IMR-90 (cell line): ENCODE data around the gene IL6. TPM values are rescaled to one million over a fixed set of nuclear protein-coding genes. Genes with fewer than 3 reads are reported as not detected.

ENCODE experiments used
- ATAC-seq: fragments of 200-7000 bp; cut with Tn5 transposase; 2 replicates; pipeline ENCODE4 v1.9.1; 2020; ENCODE audit warnings: low read depth, mild to moderate bottlenecking, moderate library complexity
- BruUV-seq: library from RNA; stranded (reverse); fragments of 400-500 nt; replicated peaks from 2 replicates; lab custom pipeline; 2021; lab: Mats Ljungman, UMichigan
- CTCF ChIA-PET: fragments of 300-600 bp; formaldehyde crosslinking; extraction: SDS; loops from one replicate; lab custom pipeline; 2021; ENCODE audit warnings: antibody characterized with exemption; lab: Yijun Ruan, JAX
- POLR2A ChIA-PET: fragments of 300-600 bp; sonication (Branson Sonifier 250); formaldehyde crosslinking; loops from one replicate; lab custom pipeline; 2022; ENCODE audit warnings: antibody characterized with exemption; ENCODE audit not compliant: unreplicated experiment; lab: Charles Lee
- DNase-seq: peaks from one replicate; pipeline ENCODE4 v3.0.0; 2013
- H2AFZ ChIP-seq: replicated peaks from 2 replicates; pipeline ENCODE3; 2013; ENCODE audit warnings: low read length, mild to moderate bottlenecking; ENCODE audit not compliant: poor library complexity
- H2AK5ac ChIP-seq: 2 replicates; pipeline ENCODE4 v1.6.1; 2013; ENCODE audit warnings: low read depth, low read length, inconsistent platforms
- H2AK9ac ChIP-seq: replicated peaks from 2 replicates; pipeline ENCODE3; 2013; ENCODE audit warnings: mild to moderate bottlenecking, low read depth, low read length, moderate library complexity; ENCODE audit not compliant: poor library complexity
- H2BK120ac ChIP-seq: 2 replicates; pipeline ENCODE4 v1.6.1; 2013; ENCODE audit warnings: low read depth, low read length, inconsistent platforms
- H2BK15ac ChIP-seq: 3 replicates; pipeline ENCODE4 v1.6.1; 2013; ENCODE audit warnings: low read depth, low read length, inconsistent platforms
- H2BK20ac ChIP-seq: 2 replicates; pipeline ENCODE4 v1.6.1; 2013; ENCODE audit warnings: low read depth, mild to moderate bottlenecking, inconsistent platforms, low read length, moderate library complexity
- H2BK5ac ChIP-seq: 2 replicates; pipeline ENCODE4 v1.6.1; 2013; ENCODE audit warnings: mild to moderate bottlenecking, low read depth, low read length, inconsistent platforms; ENCODE audit not compliant: poor library complexity, severe bottlenecking
- H3K14ac ChIP-seq: replicated peaks from 2 replicates; pipeline ENCODE4 v1.6.1; 2013; ENCODE audit warnings: low read depth, low read length, inconsistent platforms
- H3K18ac ChIP-seq: 2 replicates; pipeline ENCODE4 v1.6.1; 2013; ENCODE audit warnings: low read depth, low read length, control low read depth
- H3K23ac ChIP-seq: 2 replicates; pipeline ENCODE4 v1.6.1; 2013; ENCODE audit warnings: low read depth, low read length, inconsistent platforms
- H3K27ac ChIP-seq: 2 replicates; pipeline ENCODE4 v1.5.1; 2013; ENCODE audit warnings: mild to moderate bottlenecking, control low read depth, low read length; ENCODE audit not compliant: insufficient read depth
- H3K27me3 ChIP-seq: 2 replicates; pipeline ENCODE4 v1.6.1; 2013; ENCODE audit warnings: low read length; ENCODE audit not compliant: control insufficient read depth, insufficient read depth
- H3K36me3 ChIP-seq: 2 replicates; pipeline ENCODE4 v1.6.1; 2013; ENCODE audit warnings: low read length, mixed read lengths; ENCODE audit not compliant: control insufficient read depth, insufficient read depth
- H3K4ac ChIP-seq: 2 replicates; pipeline ENCODE4 v1.6.1; 2013; ENCODE audit warnings: low read depth, low read length, inconsistent platforms
- H3K4me1 ChIP-seq: 2 replicates; pipeline ENCODE4 v1.6.1; 2013; ENCODE audit warnings: low read length, mixed read lengths; ENCODE audit not compliant: control insufficient read depth, insufficient read depth
- H3K4me2 ChIP-seq: 2 replicates; pipeline ENCODE4 v1.6.1; 2013; ENCODE audit warnings: low read depth, mild to moderate bottlenecking, control low read depth, low read length, moderate library complexity
- H3K4me3 ChIP-seq: 2 replicates; pipeline ENCODE4 v1.5.1; 2013; ENCODE audit warnings: low read depth, mild to moderate bottlenecking, control low read depth, low read length, moderate library complexity; ENCODE audit not compliant: insufficient read depth
- H3K56ac ChIP-seq: 2 replicates; pipeline ENCODE4 v1.6.1; 2013; ENCODE audit warnings: low read length, inconsistent platforms; ENCODE audit not compliant: insufficient read depth; ENCODE audit errors: extremely low read depth
- H3K79me1 ChIP-seq, 2 experiments: 2 replicates each; pipeline ENCODE4 v1.6.1; 2013; ENCODE audit warnings: low read length in 2 of 2, inconsistent platforms in 1 of 2, low read depth in 1 of 2
- H3K9ac ChIP-seq: 2 replicates; pipeline ENCODE4 v1.6.1; 2013; ENCODE audit warnings: low read depth, low read length, control low read depth
- H3K9me1 ChIP-seq: 2 replicates; pipeline ENCODE4 v1.6.1; 2013; ENCODE audit warnings: low read length, inconsistent platforms; ENCODE audit not compliant: insufficient read depth
- H3K9me3 ChIP-seq: 2 replicates; pipeline ENCODE4 v1.6.1; 2013; ENCODE audit warnings: low read length; ENCODE audit not compliant: control insufficient read depth, insufficient read depth
- H4K20me1 ChIP-seq: 2 replicates; pipeline ENCODE4 v1.6.1; 2013; ENCODE audit warnings: low read length, inconsistent platforms; ENCODE audit not compliant: insufficient read depth
- H4K5ac ChIP-seq: 2 replicates; pipeline ENCODE4 v1.6.1; 2013; ENCODE audit warnings: mild to moderate bottlenecking, low read depth, low read length, control low read depth
- H4K8ac ChIP-seq, 2 experiments: 2 replicates each; pipeline ENCODE4 v1.6.1; 2013; ENCODE audit warnings: low read depth in 2 of 2, low read length in 2 of 2, control low read depth in 1 of 2, inconsistent platforms in 1 of 2
- H4K91ac ChIP-seq: 2 replicates; pipeline ENCODE4 v1.6.1; 2013; ENCODE audit warnings: low read depth, low read length, inconsistent platforms; ENCODE audit not compliant: insufficient read depth
- BHLHE40 ChIP-seq: fragments of 150-350 bp; IDR thresholded peaks from 2 replicates; pipeline ENCODE4 v1.6.1; 2016; ENCODE audit warnings: mild to moderate bottlenecking, low read depth, low read length
- MAFK ChIP-seq: IDR thresholded peaks from 2 replicates; pipeline ENCODE4 v1.6.1; 2012; ENCODE audit warnings: low read depth, low read length, improper control_type of control experiment
- RAD21 ChIP-seq: IDR thresholded peaks from 2 replicates; pipeline ENCODE4 v1.6.1; 2012; ENCODE audit warnings: low read length, improper control_type of control experiment
- RCOR1 ChIP-seq: IDR thresholded peaks from 2 replicates; pipeline ENCODE4 v1.6.1; 2012; ENCODE audit warnings: mild to moderate bottlenecking, low read length, improper control_type of control experiment; ENCODE audit not compliant: insufficient replicate concordance
- WGBS, 2 experiments: methylation state at CpG; one replicate each; pipeline versions ENCODE4 v1.1.5 to v1.1.7; 2013; ENCODE audit warnings: missing lambda C conversion rate in 2 of 2; ENCODE audit not compliant: insufficient read length in 1 of 2; ENCODE audit errors: extremely low coverage in 2 of 2; 5-methylcytosine and 5-hydroxymethylcytosine counted together
- dilution Hi-C: fragments of 300-500 bp; cut with HindIII; formaldehyde crosslinking; loops from one replicate; pipeline ENCODE4 v1.14.3; 2018; ENCODE audit warnings: low sequenced_read_pairs; ENCODE audit not compliant: unreplicated experiment
- in situ Hi-C: fragments of 300-500 bp; cut with MboI; formaldehyde crosslinking; loops from 3 replicates; pipeline ENCODE4 v1.14.3; 2019; ENCODE audit warnings: low sequenced_read_pairs, inconsistent platforms, mixed read lengths
- intact Hi-C: fragments of 100-400 bp; cut with micrococcal nuclease; formaldehyde crosslinking; loops from 2 replicates; pipeline ENCODE4 v1.10.0; 2022
- polyA plus RNA-seq, 3 experiments: library from polyadenylated mRNA; depleted of rRNA; stranded (reverse); fragments of >200 nt; gene quantifications; 2 replicates each; pipeline ENCODE4 v1.2.3, GENCODE V29; 2012; ENCODE audit warnings: low replicate concordance in 1 of 3
- total RNA-seq: library from RNA; depleted of rRNA; stranded (reverse); fragments of >200 nt; gene quantifications from 2 replicates; pipeline ENCODE4 v1.2.3, GENCODE V29; 2012

Gene IL6
- total and polyA plus RNA-seq, 2 of the 4 experiments (the other 2 are of a cell fraction) = 15.2 to 50.8 TPM

DNA sequence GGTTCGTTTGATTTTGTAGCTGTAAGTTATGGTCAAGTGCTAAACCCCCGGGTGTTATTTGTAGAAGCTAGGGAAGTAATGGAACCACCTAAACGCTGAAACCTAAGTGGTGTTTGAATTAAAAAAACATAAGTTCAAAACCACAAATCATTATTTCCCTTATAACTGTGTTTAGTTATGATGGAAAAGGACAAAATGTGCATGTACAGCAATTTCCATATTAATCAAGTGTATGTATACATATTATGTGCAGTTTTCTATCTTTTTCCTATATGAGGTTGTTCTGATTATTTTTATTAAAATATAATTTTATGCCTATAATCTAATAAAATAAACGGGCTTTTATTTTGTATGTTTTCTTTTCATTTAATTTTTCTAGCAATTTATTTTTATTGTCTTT is 45.9 kb downstream of the IL6 start:
- H2BK15ac ChIP-seq = no peak overlapping the region
- H3K4me1 ChIP-seq = no peaks in the 10 kb centered on the region
- H3K18ac ChIP-seq = no peak overlapping the region
- H4K91ac ChIP-seq = no peak overlapping the region
- no peak overlapping the region for H3K4ac ChIP-seq
- no peak overlapping the region for H3K4me2 ChIP-seq
- H3K79me1 ChIP-seq = no peaks in the 10 kb centered on the region
- ATAC-seq = no peak
- no peak overlapping the region for H3K4me3 ChIP-seq
- ChIA-PET POLR2A (no interaction called here), CTCF (interaction anchor here (1.5 kb wide), 1 partner anchor 10 kb away, joined by 7 read pairs; no protein-coding TSS in a partner anchor)
- H3K9me3 ChIP-seq = no peaks in the 10 kb centered on the region
- dilution Hi-C loops (no loop called here), in situ Hi-C loops (no loop called here), intact Hi-C loops (no loop called here)
- no TSS peak for BruUV-seq
- TF ChIP-seq RAD21 (no peak), BHLHE40 (no peak), RCOR1 (no peak), MAFK (0 out of 2 replicates have a peak, but pooled peaks have one; percentile 4)
- H2AFZ ChIP-seq = no peak overlapping the region
- H2BK5ac ChIP-seq = no peak overlapping the region
- H3K14ac ChIP-seq = no peak overlapping the region
- H4K20me1 ChIP-seq = no peaks in the 10 kb centered on the region
- no peak overlapping the region for H4K5ac ChIP-seq
- no peak overlapping the region for H3K27ac ChIP-seq
- no peaks in the 10 kb centered on the region for H3K27me3 ChIP-seq
- no peaks in the 10 kb centered on the region for H3K36me3 ChIP-seq
- H3K23ac ChIP-seq = no peak overlapping the region
- no peak overlapping the region for H2BK120ac ChIP-seq
- H4K8ac ChIP-seq = no peak overlapping the region
- no peak overlapping the region for H2BK20ac ChIP-seq
- H3K9me1 ChIP-seq = no peaks in the 10 kb centered on the region; the same call in 1 of the 2 replicates
- no peak overlapping the region for H2AK9ac ChIP-seq
- no peak overlapping the region for H3K56ac ChIP-seq
- no peak overlapping the region for H2AK5ac ChIP-seq
- no peak overlapping the region for H3K9ac ChIP-seq
- WGBS, 2 experiments = no CpG with 5 or more reads among the region's 4 CpGs
- no peak for DNase-seq
